ENCODE results near the gene MEGF6.

DNA sequence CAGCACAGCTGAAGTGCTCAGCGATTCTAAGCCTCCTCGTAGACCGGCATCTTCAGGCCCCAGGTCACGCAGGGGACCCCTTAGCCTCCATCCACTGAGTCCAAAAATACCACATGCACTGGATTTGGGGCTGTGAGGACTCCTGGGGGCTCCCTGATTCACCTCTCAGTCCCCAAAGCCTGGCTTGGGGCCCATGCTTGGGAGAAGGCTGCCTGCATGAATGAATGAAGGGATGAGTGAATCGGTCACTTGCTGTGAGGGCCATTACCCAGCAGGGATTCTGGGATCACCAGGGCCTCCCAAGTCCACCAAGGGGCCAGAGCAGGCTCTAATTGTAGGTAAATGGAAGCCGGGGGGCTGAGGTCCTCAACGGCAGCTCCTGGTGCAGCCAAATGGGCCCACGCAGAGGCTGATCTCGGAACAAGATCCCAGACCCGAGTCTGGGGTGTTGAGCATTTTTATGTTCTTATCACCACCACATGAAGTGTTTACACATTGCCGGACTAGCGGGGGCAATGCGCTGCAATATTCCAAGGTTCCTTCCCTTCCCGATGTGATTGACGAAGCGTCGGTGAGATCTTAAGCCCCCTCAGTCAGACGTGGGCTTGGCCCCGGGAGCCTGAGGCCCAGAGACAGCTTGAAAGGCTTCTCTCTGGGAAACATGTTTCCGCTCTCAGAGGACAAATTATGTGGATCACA, 170.4 kb downstream of the MEGF6 start:
- TF ChIP-seq CTCF (optimal IDR thresholded peaks at IDR 0.05 in 1 of 3, IDR thresholded peaks at IDR 0.05 in 1 of 3, conservative IDR thresholded peaks at IDR 0.05 in 1 of 3; ENCODE audit: extremely low read depth in 1 of 3, insufficient read depth in 2 of 3, low read length in 3 of 3) (no peak), EZH2 (IDR thresholded peaks at IDR 0.05; ENCODE audit: low read length) (no peak)
